Measurements from ENCODE around the gene DCHS1.

DNA sequence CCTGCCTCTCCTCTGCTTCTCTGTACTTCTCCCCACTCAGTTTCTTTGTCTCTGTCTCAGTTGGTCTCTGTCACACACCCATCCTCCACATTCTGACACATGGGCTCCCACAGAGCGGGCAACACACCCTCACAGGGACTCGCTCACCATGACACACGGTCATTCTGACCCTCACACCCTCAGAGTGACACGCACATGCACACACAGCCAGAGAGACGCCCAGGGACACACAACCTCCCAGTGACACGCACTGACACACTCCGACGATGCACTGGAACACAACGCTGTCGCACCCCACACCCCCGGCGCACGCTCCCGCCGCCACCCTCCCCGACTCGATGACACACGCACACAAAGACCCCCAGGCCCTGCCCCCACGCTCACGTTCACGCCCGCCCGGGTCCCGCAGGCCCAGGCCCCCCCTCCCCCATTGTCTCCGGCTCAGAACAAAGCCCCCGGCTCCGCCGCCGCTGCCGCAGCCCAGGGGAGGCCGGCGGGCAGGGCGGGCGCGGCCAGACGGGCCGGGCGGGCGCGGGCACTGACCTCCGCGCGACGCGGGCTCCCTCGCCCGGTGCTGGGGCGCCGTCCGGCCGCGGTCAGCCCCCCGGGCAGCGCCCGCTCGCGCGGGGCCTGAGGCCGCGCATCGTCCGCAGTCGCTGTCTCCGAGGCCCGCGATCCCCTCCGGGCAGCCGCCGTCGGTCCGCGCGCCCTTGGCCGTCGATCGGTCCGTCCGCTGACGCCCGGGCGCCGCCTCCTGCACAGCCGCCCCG, 404 bp downstream of the DCHS1 start:
- TF ChIP-seq, protein P1, sequence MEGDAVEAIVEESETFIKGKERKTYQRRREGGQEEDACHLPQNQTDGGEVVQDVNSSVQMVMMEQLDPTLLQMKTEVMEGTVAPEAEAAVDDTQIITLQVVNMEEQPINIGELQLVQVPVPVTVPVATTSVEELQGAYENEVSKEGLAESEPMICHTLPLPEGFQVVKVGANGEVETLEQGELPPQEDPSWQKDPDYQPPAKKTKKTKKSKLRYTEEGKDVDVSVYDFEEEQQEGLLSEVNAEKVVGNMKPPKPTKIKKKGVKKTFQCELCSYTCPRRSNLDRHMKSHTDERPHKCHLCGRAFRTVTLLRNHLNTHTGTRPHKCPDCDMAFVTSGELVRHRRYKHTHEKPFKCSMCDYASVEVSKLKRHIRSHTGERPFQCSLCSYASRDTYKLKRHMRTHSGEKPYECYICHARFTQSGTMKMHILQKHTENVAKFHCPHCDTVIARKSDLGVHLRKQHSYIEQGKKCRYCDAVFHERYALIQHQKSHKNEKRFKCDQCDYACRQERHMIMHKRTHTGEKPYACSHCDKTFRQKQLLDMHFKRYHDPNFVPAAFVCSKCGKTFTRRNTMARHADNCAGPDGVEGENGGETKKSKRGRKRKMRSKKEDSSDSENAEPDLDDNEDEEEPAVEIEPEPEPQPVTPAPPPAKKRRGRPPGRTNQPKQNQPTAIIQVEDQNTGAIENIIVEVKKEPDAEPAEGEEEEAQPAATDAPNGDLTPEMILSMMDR (IDR thresholded peaks at IDR 0.05; ENCODE audit: poor library complexity), result no peak
- no peak for TF ChIP-seq EZH2phosphoT487 (IDR thresholded peaks at IDR 0.05; ENCODE audit: low read depth, severe bottlenecking, unreplicated experiment)

All from hepatocyte (in vitro differentiated cells).